ENCODE data around the gene FNBP1L. TPM values are rescaled to one million over a fixed set of nuclear protein-coding genes. Genes with fewer than 3 reads are reported as not detected.

FNBP1L gene
- polyA plus RNA-seq, 1 of the 3 experiments (the other 2 are of a cell fraction), result 16.5 TPM

GRCh38 chr1:93546162-93546863 lies 98.4 kb downstream of the FNBP1L start:
- Histone ChIP-seq H3K4me2 (no peak overlapping the region), H3K4me3 (ENCODE audit: low read depth in 2 of 2, low read length in 1 of 2) (no peak overlapping the region), H3K9ac (no peak overlapping the region), H3K9me2 (no peaks in the 10 kb centered on the region), H3F3A (replicated peaks; ENCODE audit: insufficient read depth) (peaks cover 15% of the 10 kb centered on the region), H2AFZ (ENCODE audit: low read depth) (no peak overlapping the region), H3K9me3 (no peaks in the 10 kb centered on the region), H3K4me1 (ENCODE audit: control insufficient read depth in 1 of 2, insufficient read depth in 2 of 2, low read depth in 1 of 2, low read length in 1 of 2) (no peaks in the 10 kb centered on the region), H3K36me3 (replicated peaks in 1 of 2; ENCODE audit: control insufficient read depth in 1 of 2, insufficient read depth in 2 of 2, low read length in 1 of 2) (peaks cover 77 to 79% of the 10 kb centered on the region in 2 experiments), H3K27me3 (ENCODE audit: insufficient read depth) (no peaks in the 10 kb centered on the region), H3K27ac (ENCODE audit: low read depth in 2 of 2, low read length in 1 of 2) (no peak overlapping the region), H4K20me1 (ENCODE audit: insufficient read depth) (no peaks in the 10 kb centered on the region), H3K79me2 (ENCODE audit: insufficient read depth) (peaks cover 7% of the 10 kb centered on the region; the same call in 1 of the 2 replicates)
- DNase-seq, result no peak
- ChIA-PET POLR2A (no interaction called here), CTCF (interaction anchor here (1.0 to 1.5 kb wide), 3 partner anchors 62 to 268 kb away, joined by 3 to 4 read pairs (median 3); no protein-coding TSS in a partner anchor)
- WGBS (ENCODE audit: low lambda C conversion rate), result 94% methylated on average over 3 of the region's 3 CpGs
- TF ChIP-seq YY1 (IDR thresholded peaks at IDR 0.05; ENCODE audit: low read depth) (no peak), CTCF (IDR thresholded peaks at IDR 0.05) (no peak), MEF2A (IDR thresholded peaks at IDR 0.05; ENCODE audit: borderline replicate concordance, low read depth) (no peak), FOSL2 (IDR thresholded peaks at IDR 0.05; ENCODE audit: borderline replicate concordance, low read depth) (no peak), PBX3 (IDR thresholded peaks at IDR 0.05) (no peak), POLR2AphosphoS5 (IDR thresholded peaks at IDR 0.05; ENCODE audit: low read depth, low read length) (no peak), CHD2 (IDR thresholded peaks at IDR 0.05; ENCODE audit: low read length, partially characterized antibody) (no peak), EP300 (IDR thresholded peaks at IDR 0.05; ENCODE audit: borderline replicate concordance in 1 of 2, low read depth in 1 of 2, low read length in 1 of 2) (no peak), TEAD4 (IDR thresholded peaks at IDR 0.05; ENCODE audit: borderline replicate concordance, insufficient read depth) (no peak), IRF3 (IDR thresholded peaks at IDR 0.05; ENCODE audit: low read depth, low read length) (no peak), SIN3A (IDR thresholded peaks at IDR 0.05; ENCODE audit: borderline replicate concordance, low read depth, low read length) (no peak), EZH2phosphoT487 (IDR thresholded peaks at IDR 0.05; ENCODE audit: borderline replicate concordance, low read depth) (no peak), FOXJ3 (CRISPR knock-in tag; IDR thresholded peaks at IDR 0.05) (no peak), SMC3 (IDR thresholded peaks at IDR 0.05; ENCODE audit: low read depth, low read length) (no peak), NRF1 (IDR thresholded peaks at IDR 0.05; ENCODE audit: low read depth, low read length) (no peak), RCOR1 (IDR thresholded peaks at IDR 0.05; ENCODE audit: low read length) (no peak), TAF1 (IDR thresholded peaks at IDR 0.05; ENCODE audit: borderline replicate concordance, low read depth, low read length) (no peak)
- TF ChIP-seq, protein P1, sequence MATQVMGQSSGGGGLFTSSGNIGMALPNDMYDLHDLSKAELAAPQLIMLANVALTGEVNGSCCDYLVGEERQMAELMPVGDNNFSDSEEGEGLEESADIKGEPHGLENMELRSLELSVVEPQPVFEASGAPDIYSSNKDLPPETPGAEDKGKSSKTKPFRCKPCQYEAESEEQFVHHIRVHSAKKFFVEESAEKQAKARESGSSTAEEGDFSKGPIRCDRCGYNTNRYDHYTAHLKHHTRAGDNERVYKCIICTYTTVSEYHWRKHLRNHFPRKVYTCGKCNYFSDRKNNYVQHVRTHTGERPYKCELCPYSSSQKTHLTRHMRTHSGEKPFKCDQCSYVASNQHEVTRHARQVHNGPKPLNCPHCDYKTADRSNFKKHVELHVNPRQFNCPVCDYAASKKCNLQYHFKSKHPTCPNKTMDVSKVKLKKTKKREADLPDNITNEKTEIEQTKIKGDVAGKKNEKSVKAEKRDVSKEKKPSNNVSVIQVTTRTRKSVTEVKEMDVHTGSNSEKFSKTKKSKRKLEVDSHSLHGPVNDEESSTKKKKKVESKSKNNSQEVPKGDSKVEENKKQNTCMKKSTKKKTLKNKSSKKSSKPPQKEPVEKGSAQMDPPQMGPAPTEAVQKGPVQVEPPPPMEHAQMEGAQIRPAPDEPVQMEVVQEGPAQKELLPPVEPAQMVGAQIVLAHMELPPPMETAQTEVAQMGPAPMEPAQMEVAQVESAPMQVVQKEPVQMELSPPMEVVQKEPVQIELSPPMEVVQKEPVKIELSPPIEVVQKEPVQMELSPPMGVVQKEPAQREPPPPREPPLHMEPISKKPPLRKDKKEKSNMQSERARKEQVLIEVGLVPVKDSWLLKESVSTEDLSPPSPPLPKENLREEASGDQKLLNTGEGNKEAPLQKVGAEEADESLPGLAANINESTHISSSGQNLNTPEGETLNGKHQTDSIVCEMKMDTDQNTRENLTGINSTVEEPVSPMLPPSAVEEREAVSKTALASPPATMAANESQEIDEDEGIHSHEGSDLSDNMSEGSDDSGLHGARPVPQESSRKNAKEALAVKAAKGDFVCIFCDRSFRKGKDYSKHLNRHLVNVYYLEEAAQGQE (IDR thresholded peaks at IDR 0.05; ENCODE audit: low read depth, low read length), result no peak
- TF ChIP-seq, protein P2, sequence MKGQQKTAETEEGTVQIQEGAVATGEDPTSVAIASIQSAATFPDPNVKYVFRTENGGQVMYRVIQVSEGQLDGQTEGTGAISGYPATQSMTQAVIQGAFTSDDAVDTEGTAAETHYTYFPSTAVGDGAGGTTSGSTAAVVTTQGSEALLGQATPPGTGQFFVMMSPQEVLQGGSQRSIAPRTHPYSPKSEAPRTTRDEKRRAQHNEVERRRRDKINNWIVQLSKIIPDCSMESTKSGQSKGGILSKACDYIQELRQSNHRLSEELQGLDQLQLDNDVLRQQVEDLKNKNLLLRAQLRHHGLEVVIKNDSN (IDR thresholded peaks at IDR 0.05; ENCODE audit: borderline replicate concordance, low read depth), result no peak

All from SK-N-SH (cell line).